ENCODE data around the gene TMOD1. TPM values are rescaled to one million over a fixed set of nuclear protein-coding genes. Genes with fewer than 3 reads are reported as not detected.

The TMOD1 gene
- total RNA-seq, 1 experiment from 2014 or later: 0.14 TPM

GRCh38 chr9:97474372-97474925 lies 27.0 kb upstream of the TMOD1 start:
- intact Hi-C loops (cut with micrococcal nuclease; ENCODE audit: unreplicated experiment): no loop called here
- Mint-ChIP-seq H3K4me1 (ENCODE audit: low read depth, unreplicated experiment) (no peaks in the 10 kb centered on the region), H3K27me3 (ENCODE audit: unreplicated experiment) (no peaks in the 10 kb centered on the region), H3K9me3 (ENCODE audit: low read depth, unreplicated experiment) (no peaks in the 10 kb centered on the region), H3K27ac (ENCODE audit: unreplicated experiment) (no peak overlapping the region), H3K36me3 (ENCODE audit: insufficient read depth, unreplicated experiment) (no peaks in the 10 kb centered on the region), H3K4me3 (ENCODE audit: low read depth, unreplicated experiment) (no peak overlapping the region)
- TF ChIP-seq, protein P1, sequence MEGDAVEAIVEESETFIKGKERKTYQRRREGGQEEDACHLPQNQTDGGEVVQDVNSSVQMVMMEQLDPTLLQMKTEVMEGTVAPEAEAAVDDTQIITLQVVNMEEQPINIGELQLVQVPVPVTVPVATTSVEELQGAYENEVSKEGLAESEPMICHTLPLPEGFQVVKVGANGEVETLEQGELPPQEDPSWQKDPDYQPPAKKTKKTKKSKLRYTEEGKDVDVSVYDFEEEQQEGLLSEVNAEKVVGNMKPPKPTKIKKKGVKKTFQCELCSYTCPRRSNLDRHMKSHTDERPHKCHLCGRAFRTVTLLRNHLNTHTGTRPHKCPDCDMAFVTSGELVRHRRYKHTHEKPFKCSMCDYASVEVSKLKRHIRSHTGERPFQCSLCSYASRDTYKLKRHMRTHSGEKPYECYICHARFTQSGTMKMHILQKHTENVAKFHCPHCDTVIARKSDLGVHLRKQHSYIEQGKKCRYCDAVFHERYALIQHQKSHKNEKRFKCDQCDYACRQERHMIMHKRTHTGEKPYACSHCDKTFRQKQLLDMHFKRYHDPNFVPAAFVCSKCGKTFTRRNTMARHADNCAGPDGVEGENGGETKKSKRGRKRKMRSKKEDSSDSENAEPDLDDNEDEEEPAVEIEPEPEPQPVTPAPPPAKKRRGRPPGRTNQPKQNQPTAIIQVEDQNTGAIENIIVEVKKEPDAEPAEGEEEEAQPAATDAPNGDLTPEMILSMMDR (IDR thresholded peaks at IDR 0.05; ENCODE audit: unreplicated experiment): no peak
- CTCF ChIA-PET: interaction anchor here (1.1 kb wide), 1 partner anchor 27 kb away, joined by 4 read pairs; the partner anchor contains the start of gene TMOD1
- BruUV-seq (replicated peaks): no TSS peak
- no peak for DNase-seq

- Mint-ChIP-seq H3K27ac (ENCODE audit: unreplicated experiment) (no peak overlapping the region), H3K4me1 (ENCODE audit: low read depth, unreplicated experiment) (no peaks in the 10 kb centered on the region), H3K4me3 (ENCODE audit: low read depth, unreplicated experiment) (no peak overlapping the region), H3K27me3 (ENCODE audit: unreplicated experiment) (no peaks in the 10 kb centered on the region), H3K36me3 (ENCODE audit: insufficient read depth, unreplicated experiment) (no peaks in the 10 kb centered on the region), H3K9me3 (ENCODE audit: low read depth, unreplicated experiment) (no peaks in the 10 kb centered on the region)
- BruUV-seq (replicated peaks): no TSS peak
- DNase-seq: no peak
- TF ChIP-seq, protein P1 (IDR thresholded peaks at IDR 0.05; ENCODE audit: unreplicated experiment): no peak
- CTCF ChIA-PET: no interaction called here
- intact Hi-C loops (cut with micrococcal nuclease; ENCODE audit: unreplicated experiment): no loop called here
These were observed 26.4 kb upstream of the TMOD1 start for GRCh38 chr9:97475059-97475458.

GRCh38 chr9:97478301-97478981 lies 23.0 kb upstream of the TMOD1 start:
- Mint-ChIP-seq H3K27me3 (ENCODE audit: unreplicated experiment) (no peaks in the 10 kb centered on the region), H3K4me1 (ENCODE audit: low read depth, unreplicated experiment) (no peaks in the 10 kb centered on the region), H3K27ac (ENCODE audit: unreplicated experiment) (no peak overlapping the region), H3K9me3 (ENCODE audit: low read depth, unreplicated experiment) (no peaks in the 10 kb centered on the region), H3K4me3 (ENCODE audit: low read depth, unreplicated experiment) (no peak overlapping the region), H3K36me3 (ENCODE audit: insufficient read depth, unreplicated experiment) (no peaks in the 10 kb centered on the region)
- DNase-seq: no peak
- TF ChIP-seq, protein P1 (IDR thresholded peaks at IDR 0.05; ENCODE audit: unreplicated experiment): no peak
- CTCF ChIA-PET: no interaction called here
- no TSS peak for BruUV-seq (replicated peaks)
- intact Hi-C loops (cut with micrococcal nuclease; ENCODE audit: unreplicated experiment): no loop called here

DNA sequence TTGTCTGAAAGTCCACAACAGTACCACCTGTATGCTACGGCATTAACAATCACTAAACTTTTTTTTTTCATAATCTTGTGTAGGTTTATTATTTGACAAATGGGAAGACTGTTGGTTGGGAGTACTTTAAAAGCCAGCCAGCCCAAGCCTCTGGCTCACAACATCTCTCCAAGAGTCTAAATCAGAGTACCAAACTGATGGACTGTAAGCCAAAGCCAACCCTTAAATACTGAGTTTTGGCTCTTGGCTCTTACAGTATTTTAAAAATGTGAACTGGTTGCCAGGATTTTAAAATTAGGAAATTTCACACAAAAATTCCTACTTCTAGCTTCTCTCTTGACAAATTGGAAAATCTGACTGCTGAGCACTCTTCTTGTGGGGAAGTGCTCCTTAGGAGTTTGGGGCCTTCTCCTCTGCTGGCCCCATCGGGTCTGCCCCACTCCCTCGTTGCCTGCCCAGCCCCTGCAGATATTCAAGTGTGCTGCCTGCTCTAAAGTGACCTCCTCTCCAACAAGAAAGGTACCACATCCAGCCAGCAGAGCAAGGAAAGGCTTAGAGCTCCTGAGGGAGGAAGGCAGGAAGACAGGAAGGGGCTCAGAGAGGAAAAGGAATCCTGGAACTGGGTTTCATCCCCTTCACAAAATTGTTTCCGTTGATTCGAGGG lies 21.8 kb upstream of the TMOD1 start:
- Mint-ChIP-seq H3K36me3 (ENCODE audit: insufficient read depth, unreplicated experiment) (no peaks in the 10 kb centered on the region), H3K27ac (ENCODE audit: unreplicated experiment) (no peak overlapping the region), H3K4me3 (ENCODE audit: low read depth, unreplicated experiment) (no peak overlapping the region), H3K9me3 (ENCODE audit: low read depth, unreplicated experiment) (no peaks in the 10 kb centered on the region), H3K4me1 (ENCODE audit: low read depth, unreplicated experiment) (no peaks in the 10 kb centered on the region), H3K27me3 (ENCODE audit: unreplicated experiment) (no peaks in the 10 kb centered on the region)
- BruUV-seq (replicated peaks): no TSS peak
- TF ChIP-seq, protein P1 (IDR thresholded peaks at IDR 0.05; ENCODE audit: unreplicated experiment): no peak
- intact Hi-C loops (cut with micrococcal nuclease; ENCODE audit: unreplicated experiment): no loop called here
- no peak for DNase-seq
- CTCF ChIA-PET: no interaction called here
